ENCODE data around the gene CADPS2. TPM values are rescaled to one million over a fixed set of nuclear protein-coding genes. Genes with fewer than 3 reads are reported as not detected.
"Not testable (repeated sequence)": the region's sequence is repeated elsewhere in the genome, so short reads cannot be mapped to it uniquely, and the experiment has no call there.

The CADPS2 gene
- total RNA-seq, 1 experiment from 2014 or later = not detected

DNA sequence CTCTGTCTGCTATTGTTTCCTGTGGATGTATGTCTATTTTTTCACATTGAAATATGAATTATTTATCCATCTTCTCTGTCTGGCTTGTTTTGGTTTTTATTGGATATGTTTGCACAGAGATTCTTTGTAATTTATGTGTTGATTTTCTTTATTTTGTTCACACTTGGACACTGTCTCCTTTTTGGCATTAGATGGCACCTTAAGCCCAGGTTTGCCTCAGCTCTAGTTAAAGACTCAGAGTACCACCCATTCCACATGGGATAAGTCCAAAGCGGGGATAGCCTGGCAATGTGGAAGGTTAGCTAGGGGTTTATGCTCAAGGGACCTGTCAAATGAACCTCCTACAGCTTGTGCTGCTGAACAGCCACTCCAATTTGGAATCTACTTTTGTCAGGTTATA, 595.8 kb downstream of the CADPS2 start:
- Histone ChIP-seq H3K27ac (ENCODE audit: low read length) (no peak overlapping the region), H3K9me3 (ENCODE audit: low read length) (peaks cover under 1% of the 10 kb centered on the region; the same call in 1 of the 2 replicates), H3K4me2 (ENCODE audit: low read depth, low read length, poor library complexity, severe bottlenecking) (no peak overlapping the region), H3K9ac (ENCODE audit: low read length) (no peak overlapping the region), H3K36me3 (ENCODE audit: insufficient read depth, low read length) (no peaks in the 10 kb centered on the region; the same call in 1 of the 2 replicates), H3K79me2 (ENCODE audit: low read length) (no peaks in the 10 kb centered on the region), H4K20me1 (ENCODE audit: insufficient read depth, low read depth, low read length) (no peaks in the 10 kb centered on the region), H2AFZ (ENCODE audit: low read length) (no peak overlapping the region), H3K4me3 (ENCODE audit: low read length) (no peak overlapping the region), H3K9me2 (replicated peaks; ENCODE audit: insufficient read depth, low read length) (no peaks in the 10 kb centered on the region; the same call in 1 of the 2 replicates), H3K27me3 (ENCODE audit: low read length) (no peaks in the 10 kb centered on the region), H3K4me1 (ENCODE audit: low read length) (no peaks in the 10 kb centered on the region)
- no peak for DNase-seq

DNA sequence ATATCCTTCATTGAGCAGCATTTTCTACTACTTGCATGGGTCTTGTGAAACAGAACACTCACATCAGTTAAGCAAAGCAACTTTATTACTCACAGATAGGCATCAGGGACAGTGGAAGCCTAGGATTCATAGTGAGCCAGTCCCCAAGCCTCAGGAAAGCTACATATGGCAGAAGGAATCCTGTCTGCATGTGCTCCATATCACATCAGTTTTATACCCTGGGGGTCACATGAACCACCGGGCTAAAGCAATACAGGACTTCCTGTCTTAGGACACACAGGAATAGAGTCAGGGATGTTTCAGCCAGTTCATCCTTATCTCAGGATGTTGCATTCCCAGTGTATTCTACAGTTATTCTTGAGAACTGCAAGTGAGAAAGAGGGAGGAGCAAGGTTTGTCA, 596.8 kb downstream of the CADPS2 start:
- Histone ChIP-seq H3K4me3 (ENCODE audit: low read length) (no peak overlapping the region), H3K4me1 (ENCODE audit: low read length) (no peaks in the 10 kb centered on the region), H2AFZ (ENCODE audit: low read length) (no peak overlapping the region), H3K4me2 (ENCODE audit: low read depth, low read length, poor library complexity, severe bottlenecking) (no peak overlapping the region), H3K9me3 (ENCODE audit: low read length) (peaks cover 4% of the 10 kb centered on the region; the same call in 1 of the 2 replicates), H3K27ac (ENCODE audit: low read length) (no peak overlapping the region), H3K27me3 (ENCODE audit: low read length) (no peaks in the 10 kb centered on the region), H4K20me1 (ENCODE audit: insufficient read depth, low read depth, low read length) (no peaks in the 10 kb centered on the region), H3K9ac (ENCODE audit: low read length) (no peak overlapping the region), H3K79me2 (ENCODE audit: low read length) (no peaks in the 10 kb centered on the region), H3K36me3 (ENCODE audit: insufficient read depth, low read length) (no peaks in the 10 kb centered on the region; the same call in 1 of the 2 replicates), H3K9me2 (replicated peaks; ENCODE audit: insufficient read depth, low read length) (no peaks in the 10 kb centered on the region; the same call in 1 of the 2 replicates)
- no peak for DNase-seq

DNA sequence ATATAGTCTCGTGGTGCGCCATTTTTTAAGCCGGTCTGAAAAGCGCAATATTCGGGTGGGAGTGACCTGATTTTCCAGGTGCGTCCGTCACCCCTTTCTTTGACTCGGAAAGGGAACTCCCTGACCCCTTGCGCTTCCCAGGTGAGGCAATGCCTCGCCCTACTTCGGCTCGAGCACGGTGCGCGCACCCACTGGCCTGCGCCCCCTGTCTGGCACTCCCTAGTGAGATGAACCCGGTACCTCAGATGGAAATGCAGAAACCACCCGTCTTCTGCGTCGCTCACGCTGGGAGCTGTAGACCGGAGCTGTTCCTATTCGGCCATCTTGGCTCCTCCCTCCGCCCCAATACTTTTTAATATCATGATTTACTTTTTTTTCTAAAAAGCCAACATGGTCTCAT, 601.7 kb downstream of the CADPS2 start:
- H3K4me2 ChIP-seq (ENCODE audit: low read depth, low read length, poor library complexity, severe bottlenecking); H3K9ac ChIP-seq (ENCODE audit: low read length); H3K79me2 ChIP-seq (ENCODE audit: low read length); H3K9me3 ChIP-seq (ENCODE audit: low read length); H3K27ac ChIP-seq (ENCODE audit: low read length); DNase-seq; H3K9me2 ChIP-seq (replicated peaks; ENCODE audit: insufficient read depth, low read length); H3K4me1 ChIP-seq (ENCODE audit: low read length); H3K4me3 ChIP-seq (ENCODE audit: low read length); H3K27me3 ChIP-seq (ENCODE audit: low read length); H4K20me1 ChIP-seq (ENCODE audit: insufficient read depth, low read depth, low read length); H2AFZ ChIP-seq (ENCODE audit: low read length); H3K36me3 ChIP-seq (ENCODE audit: insufficient read depth, low read length): not testable (repeated sequence)

DNA sequence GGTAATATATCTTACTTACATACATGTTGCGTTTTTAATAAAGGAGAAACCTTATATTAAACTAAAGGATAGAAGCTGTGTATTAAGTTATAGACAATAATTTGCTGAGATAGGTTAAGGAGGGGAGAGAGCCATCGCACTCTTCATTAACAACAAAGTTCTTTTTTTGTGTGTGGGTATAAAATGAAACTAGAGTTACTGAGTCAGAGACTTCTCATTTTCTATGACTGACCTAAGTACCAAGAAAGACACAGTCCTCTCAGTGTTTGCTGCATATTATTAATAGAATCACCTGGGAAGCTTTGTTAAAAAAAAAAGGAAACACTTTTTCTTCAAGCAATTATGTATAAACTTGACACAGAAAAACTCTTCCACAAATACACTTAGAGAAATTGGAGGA, 613.1 kb downstream of the CADPS2 start:
- no peak for DNase-seq
- Histone ChIP-seq H3K9ac (ENCODE audit: low read length) (no peak overlapping the region), H3K36me3 (ENCODE audit: insufficient read depth, low read length) (no peaks in the 10 kb centered on the region), H3K27me3 (ENCODE audit: low read length) (no peaks in the 10 kb centered on the region), H3K4me1 (ENCODE audit: low read length) (no peaks in the 10 kb centered on the region), H3K4me2 (ENCODE audit: low read depth, low read length, poor library complexity, severe bottlenecking) (no peak overlapping the region), H4K20me1 (ENCODE audit: insufficient read depth, low read depth, low read length) (no peaks in the 10 kb centered on the region), H3K27ac (ENCODE audit: low read length) (no peak overlapping the region), H3K79me2 (ENCODE audit: low read length) (no peaks in the 10 kb centered on the region), H3K9me2 (replicated peaks; ENCODE audit: insufficient read depth, low read length) (no peaks in the 10 kb centered on the region), H3K9me3 (ENCODE audit: low read length) (no peaks in the 10 kb centered on the region), H3K4me3 (ENCODE audit: low read length) (no peak overlapping the region), H2AFZ (ENCODE audit: low read length) (no peak overlapping the region)

DNA sequence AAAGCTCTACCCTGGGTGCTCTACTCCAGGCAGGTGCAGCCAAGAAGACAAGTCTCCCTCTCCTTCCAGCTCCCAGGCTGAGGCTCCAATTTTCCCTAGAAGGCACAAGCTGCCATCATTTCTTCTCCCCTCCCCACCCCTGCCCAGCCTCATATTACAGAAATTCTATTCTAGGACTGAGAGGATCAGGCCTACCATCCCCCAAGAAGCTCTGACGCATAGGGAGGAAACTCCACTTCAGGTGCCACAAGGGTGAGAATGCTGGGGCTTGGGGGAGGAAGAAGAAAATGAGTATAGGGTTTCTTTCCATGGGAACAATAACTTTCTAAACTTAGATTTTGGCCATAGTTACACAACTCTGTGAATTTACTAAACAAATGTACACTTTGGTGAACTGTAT, 617.0 kb downstream of the CADPS2 start:
- Histone ChIP-seq H3K27ac (ENCODE audit: low read length) (no peak overlapping the region), H3K36me3 (ENCODE audit: insufficient read depth, low read length) (no peaks in the 10 kb centered on the region), H4K20me1 (ENCODE audit: insufficient read depth, low read depth, low read length) (no peaks in the 10 kb centered on the region), H2AFZ (ENCODE audit: low read length) (no peak overlapping the region), H3K4me1 (ENCODE audit: low read length) (no peaks in the 10 kb centered on the region), H3K4me3 (ENCODE audit: low read length) (no peak overlapping the region), H3K9me2 (replicated peaks; ENCODE audit: insufficient read depth, low read length) (no peaks in the 10 kb centered on the region), H3K79me2 (ENCODE audit: low read length) (no peaks in the 10 kb centered on the region), H3K4me2 (ENCODE audit: low read depth, low read length, poor library complexity, severe bottlenecking) (no peak overlapping the region), H3K9me3 (ENCODE audit: low read length) (no peaks in the 10 kb centered on the region), H3K27me3 (ENCODE audit: low read length) (no peaks in the 10 kb centered on the region), H3K9ac (ENCODE audit: low read length) (no peak overlapping the region)
- DNase-seq = no peak

Small RNAs within 50 kb of the gene (small RNA-seq; reads per million reads assigned to genes)
- not detected for gene AC006463.1

Other genes with a start within 250 kb of the CADPS2 start
- gene RNF133, start 187.3 kb downstream of the CADPS2 start, total RNA-seq (2014; rRNA removed; shearing (Covaris generic); ENCODE audit: low replicate concordance) = not detected in 2 replicates
- gene RNF148, start 183.5 kb downstream of the CADPS2 start, total RNA-seq (2014; rRNA removed; shearing (Covaris generic); ENCODE audit: low replicate concordance) = not detected in 2 replicates
- not detected in 2 replicates for gene TAS2R16, start 109.2 kb upstream of the CADPS2 start, total RNA-seq (2014; rRNA removed; shearing (Covaris generic); ENCODE audit: low replicate concordance)

All from Karpas-422 (cell line).